Renal cortex interstitium (tissue), 11 donors: ENCODE results near the gene SPATA6. TPM values are rescaled to one million over a fixed set of nuclear protein-coding genes. Genes with fewer than 3 reads are reported as not detected.
A peak's percentile ranks its signal among the peaks of the same experiment; 100 is the strongest.
"Not testable (repeated sequence)": the region's sequence is repeated elsewhere in the genome, so short reads cannot be mapped to it uniquely, and the experiment has no call there.

Experiments used
- DNase-seq, 11 donors: peaks; one replicate each; pipeline ENCODE4 v3.0.0-alpha.2; 2013; ENCODE audit warnings: low read depth in 9 of 11, low spot score in 4 of 11; ENCODE audit errors: extremely low read depth in 1 of 11
- polyA plus RNA-seq, 3 donors: library from polyadenylated mRNA; unstranded; fragments of 120-200 nt; gene quantifications; one replicate each; pipeline ENCODE4 v1.2.1, GENCODE V29; 2013; ENCODE audit not compliant: insufficient read length in 3 of 3

Gene SPATA6
- polyA plus RNA-seq, 3 donors, result 14.5 to 19.5 (median 18.5) TPM

DNA sequence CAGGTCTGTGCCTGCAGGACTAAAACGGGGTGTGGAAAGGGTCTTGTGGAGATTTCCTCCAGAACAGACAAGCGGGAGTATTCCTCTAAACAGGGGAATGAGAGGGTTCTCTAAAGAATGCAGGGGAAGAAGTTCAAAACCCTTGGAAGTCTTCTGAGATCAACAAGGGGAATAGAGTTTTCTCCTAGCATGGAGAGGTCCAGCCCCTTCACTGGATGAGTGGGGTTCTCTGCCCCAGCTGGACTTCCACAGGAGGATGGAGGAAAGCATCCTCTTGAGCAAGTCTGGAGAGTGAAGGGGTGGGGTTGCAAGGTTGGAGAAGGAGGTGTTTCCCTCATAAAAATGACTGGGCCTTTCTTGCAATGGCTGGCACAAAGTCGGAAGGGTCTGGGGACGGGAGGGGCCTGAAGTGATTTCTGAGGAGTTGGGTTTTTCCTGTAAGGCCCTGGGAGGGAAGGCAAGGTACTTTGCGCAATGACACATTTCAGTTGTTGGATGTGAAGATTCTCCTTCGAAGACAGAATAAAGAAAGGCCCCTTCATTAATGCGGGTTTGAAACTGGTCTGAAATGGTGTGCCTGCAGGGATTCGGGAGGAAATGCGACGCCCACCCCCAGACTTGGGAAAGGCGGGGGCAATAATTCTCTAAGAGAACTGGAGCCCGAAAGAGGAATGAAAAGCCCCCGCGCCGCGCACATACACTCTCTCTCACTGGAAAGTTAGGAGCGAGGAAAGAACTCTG lies 884 bp downstream of the SPATA6 start:
- DNase-seq, result no peak

DNA sequence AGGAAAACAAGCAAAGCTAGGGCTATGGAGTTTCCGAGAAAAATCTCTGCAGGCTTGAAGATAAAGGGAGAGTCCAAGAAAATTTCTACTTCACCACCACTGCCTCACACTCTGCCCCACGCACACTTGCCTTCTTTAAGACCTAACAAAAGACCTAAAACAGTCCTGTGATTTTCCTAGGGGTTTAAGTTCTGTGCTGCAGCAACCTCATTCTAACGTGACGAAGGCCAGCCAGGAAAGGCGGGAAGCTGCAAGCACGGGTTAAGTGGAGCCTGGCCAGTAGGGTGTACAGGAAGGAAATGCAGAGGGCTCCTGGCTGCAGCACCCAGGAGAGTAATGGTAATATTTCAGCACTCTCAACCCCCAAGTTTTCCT lies 1.5 kb downstream of the SPATA6 start:
- DNase-seq, result peak in 1 of 11 donors; percentile 21

DNA sequence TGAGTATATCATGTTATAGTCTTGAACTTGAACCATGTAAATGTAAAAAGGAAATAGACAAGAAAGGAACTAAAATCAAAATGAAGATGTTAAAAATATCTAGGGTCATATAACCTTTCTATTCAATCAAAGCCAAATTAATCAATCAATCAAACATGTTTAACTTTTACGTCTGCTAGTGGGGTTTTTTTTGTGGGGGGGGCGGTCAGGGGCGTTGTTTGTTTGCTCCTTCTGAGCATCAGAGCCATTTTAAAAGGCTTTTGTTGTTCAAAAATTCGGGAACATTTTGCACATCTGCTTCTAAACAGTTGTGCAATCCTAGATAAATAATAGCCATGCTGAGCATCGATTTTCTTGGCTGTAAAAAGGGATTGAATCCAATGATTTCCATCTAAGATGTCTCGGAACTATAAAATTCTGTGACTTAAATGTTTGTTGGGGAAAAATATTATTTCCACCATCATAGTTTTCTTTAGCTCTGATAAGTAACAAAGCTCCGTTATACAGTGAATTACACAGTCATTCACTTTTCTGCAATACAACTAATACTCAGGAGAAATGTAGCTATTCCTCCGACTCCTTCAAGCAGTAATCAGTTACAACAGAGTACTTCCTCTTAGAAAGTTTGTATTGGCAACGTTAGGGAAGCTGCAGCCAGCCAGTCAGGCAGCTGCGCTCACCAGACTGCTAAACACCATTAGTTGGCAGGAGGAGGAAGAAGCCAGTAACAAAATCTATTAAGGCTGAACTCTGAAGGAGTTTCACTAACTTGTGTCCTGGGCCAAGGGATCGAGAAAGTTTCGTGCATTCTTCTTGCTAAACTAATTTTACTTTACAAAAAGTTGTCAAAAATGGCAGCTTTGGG lies 2.2 kb downstream of the SPATA6 start:
- peak in 1 of 11 donors; percentile 39 for DNase-seq

DNA sequence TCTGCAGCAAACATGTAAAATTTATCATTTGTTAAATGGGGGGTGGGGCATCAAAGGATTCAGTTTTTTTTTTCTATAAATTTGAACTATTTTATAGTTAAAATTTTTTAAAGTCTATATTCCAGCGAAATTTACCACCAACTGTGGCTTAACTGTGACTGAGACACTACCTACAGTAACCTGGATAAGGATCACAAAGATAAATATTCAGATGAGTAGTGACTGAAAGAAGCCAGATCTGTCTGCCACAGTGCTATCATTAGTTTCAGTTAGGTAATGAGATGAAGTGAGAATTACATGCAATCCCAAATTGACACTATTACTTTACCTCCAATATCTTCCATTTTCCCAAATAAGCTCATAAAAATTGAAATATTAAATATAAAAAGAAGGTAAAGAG lies 5.4 kb downstream of the SPATA6 start:
- no peak for DNase-seq

DNA sequence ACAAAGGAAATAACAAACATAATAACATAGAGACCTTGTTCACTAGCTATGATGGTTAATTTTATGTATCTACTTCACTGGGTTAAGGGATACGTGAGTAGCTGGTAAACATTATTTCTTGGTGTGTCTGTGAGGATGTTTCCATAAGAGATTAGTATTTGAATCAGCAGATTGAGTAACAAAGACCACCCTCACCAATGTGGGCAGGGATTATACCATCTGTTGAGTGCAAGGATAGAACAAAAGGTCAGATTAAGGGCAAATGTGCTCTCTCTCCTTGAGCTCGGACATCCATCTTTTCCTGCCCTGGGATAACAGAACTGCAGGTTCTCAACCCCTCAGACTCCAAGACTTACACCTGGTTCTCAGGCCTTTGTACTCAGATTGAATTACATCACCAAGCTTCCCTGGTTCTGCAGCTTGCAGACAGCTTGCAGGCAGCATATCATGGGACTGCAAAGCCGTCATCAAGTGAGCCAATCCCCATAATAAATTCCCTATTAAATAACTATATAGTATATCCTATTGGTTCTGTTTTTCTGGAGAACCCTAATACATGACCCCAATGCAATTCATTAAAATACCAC lies 9.2 kb downstream of the SPATA6 start:
- no peak for DNase-seq

DNA sequence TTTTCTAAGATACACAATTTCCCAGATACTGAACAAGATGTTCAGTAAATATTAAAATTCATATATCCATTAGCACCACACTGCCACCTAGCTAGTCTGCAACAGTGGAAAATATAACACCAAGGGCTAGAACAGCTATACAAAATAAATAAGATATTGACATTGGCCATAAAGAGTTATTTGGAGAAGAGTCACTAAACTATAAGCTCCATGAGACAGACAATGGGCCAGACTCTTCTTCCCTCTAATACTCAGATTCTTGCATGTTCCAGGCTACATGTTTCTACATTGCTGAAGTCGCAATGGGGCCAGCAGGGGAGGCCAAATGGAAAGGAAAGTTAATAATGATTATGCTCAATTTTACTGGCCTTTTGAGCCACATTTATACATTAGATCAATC lies 21.5 kb downstream of the SPATA6 start:
- DNase-seq, result no peak

DNA sequence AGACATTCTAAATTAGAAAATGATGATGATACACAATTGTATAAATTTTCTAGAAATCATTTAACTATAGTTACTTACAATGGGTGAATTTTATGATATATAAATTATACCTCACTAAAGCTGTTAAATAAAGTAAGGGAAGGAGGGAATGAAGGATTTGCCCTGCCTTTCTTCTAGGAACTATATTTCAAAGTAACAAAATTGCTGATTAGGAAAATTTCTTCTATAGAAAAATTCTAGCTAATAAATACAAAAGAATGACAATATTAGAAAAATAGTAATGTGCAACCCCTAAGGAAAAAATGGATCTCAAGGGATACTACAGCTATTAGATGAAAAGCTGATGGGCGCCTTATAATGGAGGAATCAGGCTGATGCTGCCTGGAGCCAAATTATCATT lies 23.1 kb downstream of the SPATA6 start:
- no peak for DNase-seq

DNA sequence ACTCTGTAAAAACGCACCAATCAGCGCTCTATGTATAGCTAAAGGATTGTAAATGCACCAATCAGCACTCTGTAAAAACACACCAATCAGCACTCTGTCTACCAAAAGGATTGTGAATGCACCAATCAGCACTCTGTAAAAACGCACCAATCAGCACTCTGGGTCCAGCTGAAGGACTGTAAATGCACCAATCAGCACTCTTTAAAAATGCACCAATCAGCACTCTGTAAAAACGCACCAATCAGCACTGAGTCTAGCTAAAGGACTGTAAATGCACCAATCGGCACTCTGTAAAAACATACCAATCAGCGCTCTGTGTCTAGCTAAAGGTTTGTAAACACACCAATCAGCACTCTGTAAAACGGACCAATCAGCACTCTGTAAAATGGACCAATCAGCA lies 27.8 kb downstream of the SPATA6 start:
- DNase-seq, result not testable (repeated sequence)

DNA sequence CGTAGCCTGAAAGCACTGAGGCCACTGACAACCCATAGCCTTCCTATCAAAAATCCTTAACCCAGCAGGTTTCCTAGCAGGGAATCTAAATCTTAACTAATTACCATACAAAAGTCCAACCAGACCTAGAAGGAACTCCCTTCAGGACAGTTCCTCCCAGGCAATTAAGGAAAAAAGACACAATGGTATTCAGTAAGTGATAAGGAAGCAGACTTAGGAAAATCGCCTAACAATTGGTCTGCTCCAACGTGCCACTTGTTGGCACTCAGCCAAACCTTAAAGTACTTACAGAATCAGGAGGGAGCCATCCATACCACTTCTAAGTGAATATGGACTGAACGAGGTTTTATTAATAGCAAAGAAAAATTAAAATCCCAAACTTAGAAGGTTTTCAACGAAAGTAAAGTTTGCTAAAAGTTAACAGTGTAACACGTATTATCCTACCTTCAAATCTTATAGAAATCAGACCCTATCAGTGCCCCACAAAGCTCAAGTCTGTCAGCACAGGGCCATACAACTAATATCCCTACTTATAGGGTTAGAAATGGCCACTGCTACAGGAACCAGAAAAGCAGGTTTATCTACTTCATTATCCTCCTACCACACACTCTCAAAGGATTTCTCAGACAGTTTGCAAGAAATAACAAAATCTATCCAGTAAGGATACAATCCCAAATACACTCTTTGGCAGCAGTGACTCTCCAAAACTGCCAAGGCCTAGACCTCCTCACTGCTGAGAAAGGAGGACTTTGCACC lies 29.0 kb downstream of the SPATA6 start:
- DNase-seq, result no peak

DNA sequence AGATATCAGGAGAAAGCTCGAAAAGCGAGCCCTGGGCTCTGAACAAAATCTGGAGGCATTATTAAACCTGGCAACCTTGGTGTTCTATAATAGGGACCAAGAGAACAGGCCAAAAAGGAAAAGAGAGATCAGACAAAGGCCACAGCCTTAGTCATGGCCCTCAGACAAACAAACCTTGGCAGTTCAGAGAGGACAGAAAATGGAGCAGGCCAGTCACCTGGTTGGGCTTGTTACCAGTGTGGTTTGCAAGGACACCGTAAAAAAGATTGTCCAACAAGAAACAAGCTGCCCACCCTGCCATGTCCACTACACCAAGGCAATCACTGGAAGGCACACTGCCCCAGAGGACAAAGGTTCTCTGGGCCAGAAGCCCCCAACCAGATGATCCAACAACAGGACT lies 31.2 kb downstream of the SPATA6 start:
- DNase-seq, result not testable (repeated sequence)

DNA sequence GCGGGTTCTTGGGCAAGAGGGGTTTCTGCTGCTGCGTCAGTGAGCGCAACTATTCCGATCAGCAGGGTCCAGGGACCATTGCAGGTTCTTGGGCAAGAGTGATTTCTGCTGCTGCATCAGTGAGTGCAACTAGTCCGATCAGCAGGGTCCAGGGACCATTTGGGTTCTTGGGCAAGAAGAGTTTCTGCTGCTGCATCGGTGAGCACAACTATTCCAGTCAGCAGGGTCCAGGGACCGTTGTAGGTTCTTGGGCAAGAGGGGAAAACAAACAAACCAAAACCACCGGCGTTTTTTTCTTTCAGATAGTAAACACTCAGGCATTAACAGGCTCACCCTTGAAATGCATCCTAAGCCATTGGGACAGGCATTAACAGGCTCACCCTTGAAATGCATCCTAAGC lies 32.6 kb downstream of the SPATA6 start:
- DNase-seq, result no peak

DNA sequence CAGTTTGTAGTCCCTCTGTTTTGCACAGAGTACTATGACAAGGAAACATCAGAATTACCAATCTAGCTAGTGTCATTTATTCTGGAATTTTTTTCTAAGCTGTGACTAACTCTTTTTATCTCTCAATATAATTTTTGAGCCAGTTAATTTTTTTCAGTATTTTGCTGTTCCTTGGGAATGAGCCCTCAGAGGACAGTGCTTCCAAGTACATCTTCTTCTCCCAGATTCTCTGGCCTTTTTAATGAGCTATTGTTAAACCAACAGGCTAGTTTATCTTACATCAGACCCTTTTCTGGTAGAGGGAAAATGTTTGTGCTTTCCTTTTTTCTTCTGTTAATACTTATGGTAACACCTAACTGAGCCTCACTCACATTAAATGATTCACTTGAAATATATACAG lies 34.6 kb downstream of the SPATA6 start:
- not testable (repeated sequence) for DNase-seq

DNA sequence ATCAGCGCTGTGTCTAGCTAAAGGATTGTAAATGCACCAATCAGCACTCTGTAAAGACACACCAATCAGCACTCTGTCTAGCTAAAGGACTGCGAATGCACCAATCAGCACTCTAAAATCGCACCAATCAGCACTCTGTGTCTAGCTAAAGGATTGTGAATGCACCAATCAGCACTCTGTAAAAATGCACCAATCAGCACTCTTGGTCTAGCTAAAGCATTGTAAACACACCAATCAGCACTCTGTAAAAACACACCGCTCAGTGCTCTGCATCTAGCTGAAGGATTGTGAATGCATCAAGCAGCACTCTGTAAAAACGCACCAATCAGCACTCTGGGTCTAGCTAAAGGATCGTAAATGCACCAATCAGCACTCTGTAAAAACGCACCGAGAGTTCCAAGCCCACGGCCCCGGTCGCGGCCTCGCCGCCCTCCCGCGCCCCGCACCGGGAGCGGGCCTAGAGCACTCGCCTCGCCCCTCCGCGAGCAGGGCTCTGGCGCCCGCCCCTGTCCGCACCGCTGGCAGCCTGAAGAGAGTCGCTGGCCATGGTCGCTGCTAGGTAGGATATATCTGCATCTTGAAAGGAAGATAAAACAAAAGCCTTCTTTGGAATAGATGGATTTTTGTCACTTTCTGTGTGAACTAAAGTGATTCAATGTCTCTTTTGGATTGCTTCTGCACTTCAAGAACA lies 36.5 kb downstream of the SPATA6 start:
- DNase-seq, result not testable (repeated sequence)

DNA sequence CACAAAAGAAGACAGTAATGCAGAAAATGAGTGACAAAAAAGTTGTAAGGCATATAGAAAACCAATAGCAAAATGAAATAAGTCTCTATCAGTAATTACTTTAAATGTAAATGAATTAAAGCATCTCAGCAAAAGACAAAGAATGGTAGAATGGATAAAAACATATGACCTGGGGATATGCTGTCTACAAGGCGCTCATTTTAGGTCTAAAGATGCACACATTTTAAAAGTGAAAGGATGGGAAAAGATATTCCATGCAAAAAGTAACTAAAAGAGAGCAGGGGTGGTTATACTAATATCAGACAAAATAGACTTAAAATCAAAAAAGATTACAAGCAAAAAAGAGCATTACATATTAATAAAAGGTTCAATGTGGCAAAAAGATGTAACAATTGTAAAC lies 41.2 kb downstream of the SPATA6 start:
- no peak for DNase-seq

DNA sequence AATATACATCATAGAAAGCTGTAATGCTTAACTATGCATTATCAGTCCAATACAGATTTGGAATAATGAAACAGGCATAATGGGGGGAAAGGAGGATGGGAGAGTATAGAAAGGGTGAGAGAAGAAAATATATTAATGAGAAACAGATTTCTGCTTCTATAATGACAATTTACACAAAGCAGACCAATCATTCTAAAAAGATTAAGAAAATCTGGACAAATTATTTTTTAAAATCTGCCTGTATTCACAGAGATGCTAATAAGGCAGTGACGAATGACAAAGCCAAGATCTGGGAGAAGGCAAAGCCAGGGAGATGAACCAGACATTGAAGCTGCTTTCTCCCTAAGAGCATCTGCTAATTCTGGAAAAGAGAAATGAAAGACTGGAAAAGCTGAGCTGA lies 50.0 kb downstream of the SPATA6 start:
- no peak for DNase-seq

DNA sequence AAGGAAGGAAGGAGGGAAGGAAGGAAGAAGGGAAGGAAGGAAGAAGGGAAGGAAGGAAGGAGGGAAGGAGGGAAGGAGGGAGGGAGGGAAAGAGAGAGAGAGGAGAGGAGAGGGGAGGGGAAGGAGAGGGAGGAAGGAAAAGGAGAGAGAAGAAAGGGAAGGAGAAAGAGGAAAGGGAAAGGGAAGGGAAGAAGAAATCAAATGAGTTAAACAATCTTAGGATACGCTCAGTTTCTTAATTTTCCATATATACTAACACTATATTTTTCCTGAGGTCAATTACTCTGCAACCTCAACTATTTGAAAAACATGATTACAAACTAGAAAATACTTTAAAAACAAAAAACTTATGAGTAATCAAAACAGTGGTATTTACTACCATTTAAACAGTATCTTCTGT lies 53.3 kb downstream of the SPATA6 start:
- no peak for DNase-seq

DNA sequence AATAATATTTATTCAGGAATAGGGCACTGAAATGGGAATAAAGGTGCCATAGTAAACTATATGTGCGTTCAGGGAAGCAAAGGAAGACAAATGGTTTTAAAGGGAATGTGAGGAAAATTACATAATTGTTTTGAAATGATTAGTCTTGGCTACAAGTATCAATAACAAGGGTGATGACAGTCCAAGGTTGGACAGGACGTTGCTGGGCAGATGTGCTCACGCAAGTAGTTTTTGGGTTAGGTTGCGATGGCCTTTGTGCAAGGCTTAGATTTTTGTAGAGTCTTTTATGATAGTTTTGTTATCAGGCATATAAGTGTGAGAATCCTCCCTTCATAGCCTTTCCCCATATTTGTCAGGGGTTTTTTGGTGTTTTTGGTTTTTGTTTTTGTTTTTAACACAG lies 57.0 kb downstream of the SPATA6 start:
- DNase-seq, result no peak

DNA sequence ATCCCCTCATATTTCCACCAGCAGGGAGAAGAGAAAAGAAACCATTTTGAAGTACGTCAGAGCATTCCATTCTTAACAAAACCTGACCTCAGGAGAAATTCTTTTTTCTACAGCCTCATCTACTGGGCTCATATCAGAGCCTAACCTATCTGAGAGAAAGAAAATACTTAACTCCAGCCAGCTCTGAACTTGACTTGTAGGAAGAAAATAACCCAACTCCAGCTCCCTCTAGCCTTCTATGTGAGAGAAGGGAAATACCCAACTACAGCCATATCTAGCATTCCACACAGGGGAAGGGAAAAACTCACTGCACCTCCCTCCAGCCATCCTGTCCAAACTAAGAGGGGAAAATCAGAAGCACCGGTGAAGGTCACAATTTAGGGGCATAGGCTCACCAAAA lies 57.7 kb downstream of the SPATA6 start:
- DNase-seq, result no peak

DNA sequence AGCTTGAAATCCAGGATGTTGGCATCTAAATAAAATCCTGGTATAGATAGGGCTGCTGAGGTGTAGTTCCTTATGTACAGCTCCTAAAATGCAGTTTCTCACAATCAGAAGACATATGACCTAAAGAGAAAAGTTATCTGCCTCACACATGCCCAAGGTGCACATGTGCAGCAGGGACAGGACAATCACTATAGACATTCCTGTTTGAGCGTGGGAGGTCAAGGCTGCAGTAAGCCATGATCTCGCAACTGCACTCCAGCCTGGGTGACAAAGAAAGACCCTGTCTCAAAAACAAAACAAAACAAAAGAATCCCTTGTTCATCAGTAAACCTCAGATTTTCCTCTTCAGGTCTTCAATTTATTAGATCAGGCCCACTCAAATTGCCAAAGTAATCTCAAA lies 66.1 kb downstream of the SPATA6 start:
- no peak for DNase-seq
